DND-41 (cell line): Measurements from ENCODE around the gene ACO2.

Experiments
- ATAC-seq: fragments of 200-7000 bp; cut with Tn5 transposase; 3 replicates; pipeline ENCODE4 v1.9.1; 2021; ENCODE audit warnings: low read depth; ENCODE audit not compliant: insufficient read depth
- DNase-seq: peaks from one replicate; pipeline ENCODE4 v3.0.0-alpha.2; 2020
- H2AFZ ChIP-seq: 2 replicates; pipeline ENCODE4 v1.6.0; 2012; ENCODE audit warnings: low read depth, low read length
- H3K27ac ChIP-seq: 2 replicates; pipeline ENCODE4 v1.5.1; 2012; ENCODE audit warnings: low read length, inconsistent platforms
- H3K27me3 ChIP-seq: fragments of 200-600 bp; sonication (generic); 2 replicates; pipeline ENCODE4 v1.6.0; 2012; ENCODE audit warnings: low read length, mild to moderate bottlenecking, inconsistent platforms; ENCODE audit not compliant: insufficient read depth, poor library complexity
- H3K36me3 ChIP-seq: 2 replicates; pipeline ENCODE4 v1.5.1; 2012; ENCODE audit warnings: low read length, inconsistent platforms; ENCODE audit not compliant: insufficient read depth
- H3K4me1 ChIP-seq: 2 replicates; pipeline ENCODE4 v1.5.1; 2012; ENCODE audit warnings: mild to moderate bottlenecking, low read length; ENCODE audit not compliant: insufficient read depth
- H3K4me2 ChIP-seq: 2 replicates; pipeline ENCODE4 v1.6.0; 2012; ENCODE audit warnings: mild to moderate bottlenecking, moderate library complexity, low read length, inconsistent platforms; ENCODE audit not compliant: insufficient read depth
- H3K4me3 ChIP-seq, 2 experiments: fragments of 200-600 bp in 1 of 2; shearing (Covaris generic) in 1 of 2; 2 replicates each; pipeline ENCODE4 v1.5.1; 2012 to 2016; ENCODE audit warnings: inconsistent platforms in 2 of 2, low read length in 2 of 2, mild to moderate bottlenecking in 2 of 2, low read depth in 1 of 2, moderate library complexity in 1 of 2
- H3K79me2 ChIP-seq: 2 replicates; pipeline ENCODE4 v1.6.0; 2012; ENCODE audit warnings: low read length, inconsistent platforms; ENCODE audit not compliant: insufficient read depth
- H3K9ac ChIP-seq: 2 replicates; pipeline ENCODE4 v1.6.0; 2012; ENCODE audit warnings: low read depth, mild to moderate bottlenecking, inconsistent platforms, low read length, moderate library complexity
- H3K9me3 ChIP-seq: 2 replicates; pipeline ENCODE4 v1.5.1; 2012; ENCODE audit warnings: low read length, moderate library complexity, mild to moderate bottlenecking, inconsistent platforms; ENCODE audit not compliant: insufficient read depth, severe bottlenecking
- H4K20me1 ChIP-seq: 2 replicates; pipeline ENCODE4 v1.6.0; 2012; ENCODE audit warnings: low read length; ENCODE audit not compliant: insufficient read depth
- EZH2 ChIP-seq: IDR thresholded peaks from 3 replicates; pipeline ENCODE4 v1.6.1; 2012; ENCODE audit warnings: borderline replicate concordance, low read depth, mild to moderate bottlenecking, moderate library complexity, low read length, inconsistent platforms; ENCODE audit not compliant: severe bottlenecking
- TF ChIP-seq, protein P1 (sequence below): IDR thresholded peaks from 2 replicates; pipeline ENCODE4 v1.5.1; 2012; ENCODE audit warnings: borderline replicate concordance, low read length, moderate library complexity, mild to moderate bottlenecking; ENCODE audit not compliant: poor library complexity, severe bottlenecking; ENCODE audit errors: extremely low read depth

The ACO2 gene

DNA sequence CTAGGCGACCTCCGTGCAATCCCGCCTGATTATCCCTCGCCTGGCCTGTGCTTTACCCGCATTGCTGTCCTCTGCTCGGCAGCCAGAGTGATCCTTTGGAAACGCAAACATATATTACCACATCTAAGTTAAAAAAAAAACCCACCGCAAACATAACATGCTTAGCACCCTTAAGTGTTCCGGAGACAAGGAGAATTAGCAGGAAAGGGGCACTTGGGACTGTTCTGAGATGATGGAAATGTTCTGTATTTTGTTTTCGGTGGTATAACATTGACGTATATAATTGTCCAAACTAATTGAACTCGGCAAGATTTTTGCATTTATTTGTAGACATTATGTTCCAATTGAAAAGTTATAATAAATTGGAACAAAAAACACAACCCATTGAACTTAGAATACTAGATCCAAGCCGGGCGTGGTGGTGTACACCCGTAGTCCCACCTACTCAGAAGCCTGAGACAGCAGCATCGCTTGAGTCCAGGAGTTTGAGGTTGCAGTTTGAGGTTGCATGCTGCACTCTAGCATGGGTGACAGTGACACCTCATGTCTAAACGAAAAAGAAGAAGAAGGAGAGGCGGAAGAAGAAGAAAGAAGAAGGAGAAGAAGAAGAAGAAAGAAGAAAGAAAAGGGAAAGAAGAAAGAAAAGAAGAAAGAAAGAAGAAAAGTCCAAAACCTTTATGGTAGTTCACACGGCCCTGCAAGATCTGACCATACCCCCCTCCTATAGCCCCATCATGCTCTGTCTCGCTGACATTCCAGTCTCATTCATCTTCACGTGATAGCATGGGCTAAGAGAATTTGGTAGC is 76.0 kb downstream of the ACO2 start:
- H3K36me3 ChIP-seq, result peaks cover 18% of the 10 kb centered on the region
- H3K4me1 ChIP-seq, result peaks cover 41% of the 10 kb centered on the region
- peak overlapping the region in 1 of 2 experiments; percentile 80; a peak in 3 of 4 replicates for H3K4me3 ChIP-seq
- no peaks in the 10 kb centered on the region for H3K9me3 ChIP-seq
- peaks cover 43% of the 10 kb centered on the region for H3K79me2 ChIP-seq
- H3K9ac ChIP-seq, result peak overlapping the region; percentile 81
- H4K20me1 ChIP-seq, result peaks cover 30% of the 10 kb centered on the region; the same call in 1 of the 2 replicates
- TF ChIP-seq, protein P1, sequence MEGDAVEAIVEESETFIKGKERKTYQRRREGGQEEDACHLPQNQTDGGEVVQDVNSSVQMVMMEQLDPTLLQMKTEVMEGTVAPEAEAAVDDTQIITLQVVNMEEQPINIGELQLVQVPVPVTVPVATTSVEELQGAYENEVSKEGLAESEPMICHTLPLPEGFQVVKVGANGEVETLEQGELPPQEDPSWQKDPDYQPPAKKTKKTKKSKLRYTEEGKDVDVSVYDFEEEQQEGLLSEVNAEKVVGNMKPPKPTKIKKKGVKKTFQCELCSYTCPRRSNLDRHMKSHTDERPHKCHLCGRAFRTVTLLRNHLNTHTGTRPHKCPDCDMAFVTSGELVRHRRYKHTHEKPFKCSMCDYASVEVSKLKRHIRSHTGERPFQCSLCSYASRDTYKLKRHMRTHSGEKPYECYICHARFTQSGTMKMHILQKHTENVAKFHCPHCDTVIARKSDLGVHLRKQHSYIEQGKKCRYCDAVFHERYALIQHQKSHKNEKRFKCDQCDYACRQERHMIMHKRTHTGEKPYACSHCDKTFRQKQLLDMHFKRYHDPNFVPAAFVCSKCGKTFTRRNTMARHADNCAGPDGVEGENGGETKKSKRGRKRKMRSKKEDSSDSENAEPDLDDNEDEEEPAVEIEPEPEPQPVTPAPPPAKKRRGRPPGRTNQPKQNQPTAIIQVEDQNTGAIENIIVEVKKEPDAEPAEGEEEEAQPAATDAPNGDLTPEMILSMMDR, result no peak
- no peak for TF ChIP-seq EZH2
- ATAC-seq (no peak), DNase-seq (no peak)
- no peaks in the 10 kb centered on the region for H3K27me3 ChIP-seq
- peak overlapping the region; percentile 87 for H3K4me2 ChIP-seq
- H3K27ac ChIP-seq, result no peak overlapping the region
- H2AFZ ChIP-seq, result peak overlapping the region; percentile 67

DNA sequence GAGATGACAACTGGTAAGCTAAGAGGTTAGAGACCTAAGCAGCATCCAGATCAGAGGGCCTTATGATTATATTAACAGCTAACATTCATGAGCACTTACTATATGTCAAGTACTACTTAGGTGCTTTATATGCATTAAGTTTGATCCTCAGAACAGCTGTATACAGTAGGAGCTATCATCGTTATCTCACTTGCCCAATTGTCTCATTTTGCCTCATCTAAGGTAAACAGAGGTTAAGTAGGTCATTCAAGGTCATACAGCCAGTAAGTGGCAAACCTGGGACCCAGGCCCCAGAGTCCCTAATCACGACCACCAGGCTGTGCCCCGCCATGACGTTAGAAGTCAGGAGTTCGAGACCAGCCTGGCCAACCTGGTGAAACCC is 79.9 kb downstream of the ACO2 start:
- H2AFZ ChIP-seq, result no peak overlapping the region
- TF ChIP-seq EZH2, result no peak
- TF ChIP-seq, protein P1, result no peak
- H3K27me3 ChIP-seq, result peaks cover 4% of the 10 kb centered on the region
- peaks cover 4% of the 10 kb centered on the region for H3K79me2 ChIP-seq
- H3K4me2 ChIP-seq, result no peak overlapping the region
- H3K4me1 ChIP-seq, result peaks cover 8% of the 10 kb centered on the region
- no peak overlapping the region for H3K4me3 ChIP-seq
- H3K9me3 ChIP-seq, result no peaks in the 10 kb centered on the region
- no peaks in the 10 kb centered on the region for H4K20me1 ChIP-seq
- ATAC-seq (no peak), DNase-seq (no peak)
- H3K36me3 ChIP-seq, result peaks cover 3% of the 10 kb centered on the region; the same call in 1 of the 2 replicates
- H3K9ac ChIP-seq, result no peak overlapping the region
- no peak overlapping the region for H3K27ac ChIP-seq

DNA sequence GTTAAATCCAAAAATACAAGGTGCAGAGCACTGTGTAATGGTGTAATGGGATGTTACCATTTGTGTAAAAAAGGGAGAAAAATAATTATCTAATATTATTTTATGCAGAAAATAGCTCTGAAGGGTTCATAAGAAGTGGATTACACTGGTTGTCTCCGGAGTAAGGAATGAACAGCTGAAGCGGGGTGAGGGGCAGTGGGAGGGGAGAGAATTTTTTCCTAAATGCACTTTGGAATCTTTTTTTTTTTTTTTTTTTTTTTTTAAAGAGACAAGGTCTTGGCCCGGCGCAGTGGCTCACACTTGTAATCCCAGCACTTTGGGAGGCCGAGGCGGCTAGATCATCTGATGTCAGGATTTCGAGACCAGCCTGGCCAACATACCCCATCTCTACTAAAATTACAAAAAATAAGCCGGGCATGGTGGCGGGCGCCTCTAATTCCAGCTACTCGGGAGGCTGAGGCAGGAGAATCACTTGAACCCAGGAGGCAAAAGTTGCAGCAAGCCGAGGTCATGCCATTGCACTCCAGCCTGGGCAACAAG is 82.1 kb downstream of the ACO2 start:
- H3K27ac ChIP-seq, result no peak overlapping the region
- no peak overlapping the region for H3K9ac ChIP-seq
- H3K36me3 ChIP-seq, result no peaks in the 10 kb centered on the region
- H3K79me2 ChIP-seq, result no peaks in the 10 kb centered on the region
- H2AFZ ChIP-seq, result no peak overlapping the region
- H3K9me3 ChIP-seq, result no peaks in the 10 kb centered on the region
- TF ChIP-seq, protein P1, result no peak
- TF ChIP-seq EZH2, result no peak
- ATAC-seq (no peak), DNase-seq (no peak)
- H3K27me3 ChIP-seq, result peaks cover 4% of the 10 kb centered on the region
- no peaks in the 10 kb centered on the region for H3K4me1 ChIP-seq
- H3K4me2 ChIP-seq, result no peak overlapping the region
- H3K4me3 ChIP-seq, result no peak overlapping the region
- no peaks in the 10 kb centered on the region for H4K20me1 ChIP-seq
